SK-N-DZ (cell line): ENCODE measurements around the gene MUC6.

Experiments used
- DNase-seq: peaks from one replicate; pipeline ENCODE4 v3.0.0-alpha.2; 2015; ENCODE audit warnings: low spot score

MUC6 gene

GRCh38 chr11:1008001-1008802 is 28.3 kb downstream of the MUC6 start:
- DNase-seq, result no peak

GRCh38 chr11:1007279-1007678 is 29.2 kb downstream of the MUC6 start:
- no peak for DNase-seq

DNA sequence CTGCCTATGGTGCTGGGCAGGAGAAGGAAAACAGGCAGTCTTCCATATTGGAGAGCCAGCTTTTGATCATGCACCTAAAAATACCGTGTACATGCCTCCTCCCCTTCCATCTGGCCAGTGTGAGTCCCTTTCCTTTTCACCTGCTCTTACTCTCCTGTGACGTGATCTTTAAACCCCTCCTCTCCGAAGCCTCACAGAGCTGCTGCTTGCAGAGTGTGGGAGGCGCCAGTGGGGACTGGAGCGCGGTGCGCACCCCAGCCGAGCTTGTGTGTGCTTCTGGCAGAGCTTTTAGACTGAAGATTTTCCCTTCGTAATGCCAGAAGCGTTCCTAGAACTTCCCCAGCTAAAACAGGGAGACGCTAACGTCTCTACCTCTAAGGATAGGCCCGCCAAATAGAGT is 29.8 kb downstream of the MUC6 start:
- DNase-seq, result no peak

DNA sequence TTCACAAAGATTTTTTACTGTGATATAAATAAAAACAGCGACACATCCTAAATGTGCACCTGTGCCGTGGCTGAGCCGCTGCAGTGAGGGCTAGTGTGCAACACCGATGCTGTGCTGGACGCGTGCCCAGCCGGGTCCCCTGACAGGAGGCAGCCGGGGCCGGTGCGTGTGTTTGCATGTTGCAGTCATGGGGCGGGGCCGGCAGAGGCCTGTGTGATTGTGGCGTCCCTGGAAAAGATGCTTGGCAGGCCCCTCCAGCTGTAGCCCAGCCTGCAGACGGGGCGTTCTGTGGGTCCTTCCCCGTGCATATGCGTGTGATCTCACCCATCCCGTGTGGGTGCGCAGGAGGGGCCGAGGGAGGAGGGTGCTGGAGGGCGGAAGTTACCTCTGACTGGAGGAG is 30.6 kb downstream of the MUC6 start:
- no peak for DNase-seq

DNA sequence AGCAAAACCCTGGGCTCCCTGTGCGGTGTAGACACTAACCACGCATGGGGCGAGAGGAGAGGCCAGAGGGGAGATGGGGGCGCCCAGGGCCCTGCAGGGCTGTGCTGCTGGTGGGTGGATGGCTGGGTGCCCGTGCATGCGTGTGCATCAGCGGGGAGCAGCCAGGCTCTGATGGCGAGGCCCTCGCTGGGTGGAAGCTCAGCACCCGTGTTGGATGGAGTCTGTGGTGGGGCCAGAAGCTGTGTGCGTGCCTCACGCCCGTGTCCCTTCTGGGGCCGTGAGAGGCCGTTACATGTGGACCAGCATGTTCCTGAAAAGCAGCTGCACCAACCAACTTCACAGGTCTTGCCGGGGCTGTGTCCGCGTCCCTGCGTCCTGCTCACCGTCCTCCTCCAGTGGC is 33.4 kb downstream of the MUC6 start:
- DNase-seq, result no peak

GRCh38 chr11:1002406-1002984 is 34.0 kb downstream of the MUC6 start:
- no peak for DNase-seq

DNA sequence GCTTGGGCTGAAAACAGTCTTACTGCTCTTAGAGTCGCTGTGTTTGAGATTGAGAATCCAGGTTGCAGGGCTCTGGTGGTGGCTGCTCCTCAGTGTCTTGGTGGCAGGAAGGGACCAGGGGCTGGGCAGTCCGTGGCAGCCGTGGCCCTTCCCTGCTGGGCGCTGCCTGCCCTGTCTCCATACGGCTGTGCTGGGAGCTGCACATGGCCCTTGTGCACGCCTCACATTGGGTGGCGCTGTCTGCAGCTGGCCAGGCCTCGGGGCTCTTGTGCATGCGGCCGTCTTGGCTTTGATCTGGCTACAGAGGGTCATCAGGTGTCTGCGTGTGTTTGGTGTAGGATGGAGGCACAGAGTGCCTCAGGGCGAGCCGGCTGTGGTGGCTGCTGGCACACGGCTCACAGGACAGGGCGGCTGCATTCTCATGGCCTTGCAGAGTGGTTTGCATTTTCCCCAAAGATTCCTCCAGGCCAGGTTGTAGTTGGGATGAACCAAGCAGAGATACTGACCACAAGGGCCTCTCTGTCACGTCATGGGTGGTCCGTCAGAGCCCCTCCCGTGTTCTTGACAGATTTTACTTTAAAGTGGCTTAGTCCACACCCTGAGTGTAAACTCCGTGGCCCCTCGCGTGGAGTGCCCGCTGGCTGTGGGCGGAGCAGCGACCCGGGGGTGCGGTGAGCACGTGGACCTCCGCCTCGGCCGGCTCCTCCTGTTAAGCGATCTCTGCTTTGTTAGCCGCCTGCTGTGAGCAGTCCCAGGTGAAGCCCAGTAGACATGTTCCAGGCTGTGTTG is 34.7 kb downstream of the MUC6 start:
- no peak for DNase-seq

DNA sequence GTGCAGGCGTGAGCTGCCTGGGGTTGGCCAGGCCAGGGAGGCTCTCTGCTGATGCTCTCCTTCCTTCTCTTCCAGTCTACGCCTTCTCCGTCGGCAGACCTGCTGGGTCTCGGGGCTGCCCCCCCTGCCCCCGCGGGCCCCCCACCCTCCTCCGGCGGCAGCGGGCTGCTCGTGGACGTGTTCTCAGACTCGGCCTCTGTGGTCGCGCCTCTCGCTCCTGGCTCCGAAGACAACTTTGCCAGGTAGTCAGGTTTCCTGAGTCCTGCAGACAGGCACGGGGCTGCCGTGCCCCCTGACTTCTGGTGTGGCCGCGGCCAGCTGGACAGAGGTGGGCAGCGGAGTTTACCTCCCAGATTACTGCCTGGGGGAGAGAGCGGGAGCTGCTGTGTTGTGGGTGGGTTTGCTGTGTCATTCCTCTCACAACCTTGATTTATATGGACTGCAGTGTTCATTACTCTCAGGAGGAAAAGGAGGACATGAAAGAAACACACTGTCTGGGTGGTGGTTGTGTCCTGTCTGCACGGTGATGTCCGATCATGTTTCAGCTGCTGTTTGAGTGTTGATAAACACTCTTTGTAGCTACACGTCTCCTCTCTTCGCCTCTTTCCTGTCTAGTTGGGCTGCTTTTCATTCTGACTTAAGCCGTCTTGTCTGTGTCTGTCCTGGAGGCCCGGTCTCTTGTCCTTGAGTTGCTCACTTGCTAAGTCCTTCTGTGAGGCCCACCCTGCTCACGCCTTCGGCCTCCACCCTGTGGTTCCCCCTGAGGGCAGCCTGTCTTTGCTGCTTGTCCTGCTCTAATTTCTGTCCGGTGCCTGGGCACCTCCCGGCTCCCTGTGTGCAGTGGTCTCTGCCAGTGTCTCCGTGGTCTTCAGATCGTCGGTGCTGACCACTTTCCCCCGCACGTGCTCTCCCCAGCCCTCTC is 35.9 kb downstream of the MUC6 start:
- no peak for DNase-seq

GRCh38 chr11:999009-999408 is 37.5 kb downstream of the MUC6 start:
- no peak for DNase-seq

DNA sequence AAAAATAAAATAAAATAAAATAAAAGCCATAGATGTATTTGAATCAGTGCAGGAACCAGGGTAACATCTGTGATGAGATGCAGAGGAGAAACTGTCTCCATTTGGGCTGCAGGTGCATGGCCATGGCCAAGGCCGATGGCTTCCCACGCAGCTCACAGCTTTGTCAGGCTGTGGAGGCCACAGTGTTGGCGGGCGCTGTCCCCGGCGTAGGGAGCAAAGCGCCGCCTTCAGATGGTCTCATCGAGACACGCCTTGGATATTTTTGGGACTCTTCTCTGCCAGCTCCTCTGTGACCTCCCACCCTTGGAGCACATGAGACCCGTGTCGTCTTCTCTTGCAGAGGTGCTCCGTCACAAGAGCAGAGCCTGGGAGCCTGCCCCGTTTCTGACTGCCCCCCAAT is 38.6 kb downstream of the MUC6 start:
- no peak for DNase-seq

- DNase-seq, result no peak
Observed at GRCh38 chr11:996681-997080, 39.8 kb downstream of the MUC6 start.

GRCh38 chr11:995752-996420 is 40.6 kb downstream of the MUC6 start:
- DNase-seq, result peak; percentile 97

GRCh38 chr11:995044-995751 is 41.3 kb downstream of the MUC6 start:
- no peak for DNase-seq

DNA sequence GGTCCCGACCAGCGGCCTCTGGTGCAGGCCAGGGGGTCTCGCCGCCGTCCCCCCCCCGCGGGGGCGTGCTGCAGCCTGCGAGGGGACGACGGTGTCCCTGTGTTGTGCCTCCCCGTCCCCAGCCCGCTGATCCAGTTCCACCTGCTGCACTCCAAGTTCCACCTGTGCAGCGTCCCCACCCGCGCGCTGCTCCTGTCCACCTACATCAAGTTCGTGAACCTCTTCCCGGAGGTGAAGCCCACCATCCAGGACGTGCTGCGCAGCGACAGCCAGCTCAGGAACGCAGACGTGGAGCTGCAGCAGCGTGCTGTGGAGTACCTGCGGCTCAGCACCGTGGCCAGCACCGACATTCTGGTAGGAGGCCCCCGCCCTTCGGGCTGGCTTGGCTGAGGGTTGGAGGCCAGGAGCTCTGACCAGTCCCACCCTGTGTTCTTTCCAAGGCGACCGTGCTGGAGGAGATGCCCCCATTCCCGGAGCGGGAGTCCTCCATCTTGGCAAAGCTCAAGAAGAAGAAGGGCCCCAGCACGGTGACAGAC is 42.8 kb downstream of the MUC6 start:
- no peak for DNase-seq

GRCh38 chr11:992577-992976 is 43.9 kb downstream of the MUC6 start:
- no peak for DNase-seq

GRCh38 chr11:991711-992307 is 44.7 kb downstream of the MUC6 start:
- no peak for DNase-seq

GRCh38 chr11:991034-991433 is 45.5 kb downstream of the MUC6 start:
- no peak for DNase-seq

- no peak for DNase-seq
Observed at GRCh38 chr11:990101-990500, 46.4 kb downstream of the MUC6 start.

- no peak for DNase-seq
Observed at GRCh38 chr11:987671-988070, 48.8 kb downstream of the MUC6 start.

DNA sequence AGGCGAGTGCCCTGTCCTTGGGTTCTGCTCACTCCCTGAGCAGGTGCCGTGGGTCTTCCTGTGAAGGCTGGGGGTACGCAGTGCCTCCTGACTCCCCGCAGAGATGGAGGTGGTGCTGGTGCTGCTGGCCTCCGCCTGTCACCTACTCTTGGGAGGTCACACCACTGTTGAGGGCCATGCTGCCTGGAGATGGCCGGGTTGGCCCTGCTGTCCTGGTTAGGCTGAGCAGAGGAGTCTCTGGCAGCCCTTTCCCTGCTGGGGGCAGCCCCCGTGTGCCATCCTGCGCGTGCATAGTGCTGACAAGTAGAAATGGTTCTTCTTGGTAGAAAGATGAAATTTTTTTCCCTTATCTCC is 49.6 kb downstream of the MUC6 start:
- DNase-seq, result no peak
